IPS DF 6.9 (cell line): ENCODE results near the gene PEDS1.

Source experiments
- DNase-seq: peaks from one replicate; pipeline ENCODE4 v3.0.0-alpha.2; 2013; ENCODE audit warnings: low read depth, low spot score
- H3K27ac ChIP-seq: one replicate; pipeline ENCODE4 v1.5.1; 2013; ENCODE audit warnings: low read length, control low read depth
- H3K27me3 ChIP-seq: 2 replicates; pipeline ENCODE4 v1.6.1; 2013; ENCODE audit warnings: mild to moderate bottlenecking, low read length; ENCODE audit not compliant: control insufficient read depth, insufficient read depth
- H3K36me3 ChIP-seq: 2 replicates; pipeline ENCODE4 v1.6.1; 2013; ENCODE audit warnings: low read length; ENCODE audit not compliant: control insufficient read depth, insufficient read depth
- H3K4me1 ChIP-seq: 2 replicates; pipeline ENCODE4 v1.6.1; 2013; ENCODE audit warnings: low read length; ENCODE audit not compliant: control insufficient read depth, insufficient read depth
- H3K4me3 ChIP-seq: 2 replicates; pipeline ENCODE4 v1.5.1; 2013; ENCODE audit warnings: mild to moderate bottlenecking, low read length
- H3K9me3 ChIP-seq: 2 replicates; pipeline ENCODE4 v1.6.1; 2013; ENCODE audit warnings: low read length, inconsistent platforms; ENCODE audit not compliant: control insufficient read depth, insufficient read depth
- WGBS: extraction: QIAGEN DNeasy Blood & Tissue Kit; methylation state at CpG from one replicate; pipeline ENCODE4 v1.1.7; 2013; ENCODE audit warnings: mixed read lengths, missing lambda C conversion rate; ENCODE audit not compliant: insufficient read length, insufficient coverage; 5-methylcytosine and 5-hydroxymethylcytosine counted together

PEDS1 gene

GRCh38 chr20:50130995-50131394 lies 22.5 kb downstream of the PEDS1 start:
- no CpG with 5 or more reads among the region's 4 CpGs for WGBS
- Histone ChIP-seq H3K27me3 (no peaks in the 10 kb centered on the region), H3K9me3 (no peaks in the 10 kb centered on the region), H3K27ac (no peak overlapping the region), H3K4me1 (no peaks in the 10 kb centered on the region), H3K36me3 (peaks cover 15% of the 10 kb centered on the region), H3K4me3 (no peak overlapping the region)
- DNase-seq = no peak

- H3K27ac ChIP-seq = no peak overlapping the region
- no CpG with 5 or more reads among the region's 1 CpG for WGBS
- no peaks in the 10 kb centered on the region for H3K4me1 ChIP-seq
- no peaks in the 10 kb centered on the region for H3K9me3 ChIP-seq
- no peak overlapping the region for H3K4me3 ChIP-seq
- peaks cover 15% of the 10 kb centered on the region for H3K36me3 ChIP-seq
- no peaks in the 10 kb centered on the region for H3K27me3 ChIP-seq
- DNase-seq = no peak
These were observed 23.2 kb downstream of the PEDS1 start for GRCh38 chr20:50130356-50130723.

- no peak for DNase-seq
- H3K4me3 ChIP-seq = no peak overlapping the region
- peaks cover 15% of the 10 kb centered on the region for H3K36me3 ChIP-seq
- H3K4me1 ChIP-seq = no peaks in the 10 kb centered on the region
- H3K27ac ChIP-seq = no peak overlapping the region
- H3K9me3 ChIP-seq = no peaks in the 10 kb centered on the region
- WGBS = no CpG with 5 or more reads among the region's 13 CpGs
- no peaks in the 10 kb centered on the region for H3K27me3 ChIP-seq
These were observed 23.7 kb downstream of the PEDS1 start for GRCh38 chr20:50129662-50130355.

GRCh38 chr20:50128520-50128905 lies 25.0 kb downstream of the PEDS1 start:
- Histone ChIP-seq H3K4me1 (no peaks in the 10 kb centered on the region), H3K27me3 (no peaks in the 10 kb centered on the region), H3K9me3 (no peaks in the 10 kb centered on the region), H3K27ac (no peak overlapping the region), H3K4me3 (no peak overlapping the region), H3K36me3 (peaks cover 19% of the 10 kb centered on the region)
- DNase-seq = no peak
- WGBS = no CpG with 5 or more reads among the region's 8 CpGs

- WGBS = no CpG with 5 or more reads among the region's 28 CpGs
- Histone ChIP-seq H3K27ac (no peak overlapping the region), H3K9me3 (no peaks in the 10 kb centered on the region), H3K36me3 (peaks cover 17% of the 10 kb centered on the region), H3K4me3 (no peak overlapping the region), H3K27me3 (no peaks in the 10 kb centered on the region), H3K4me1 (no peaks in the 10 kb centered on the region)
- DNase-seq = no peak
These were observed 25.7 kb downstream of the PEDS1 start for GRCh38 chr20:50127587-50128519.

GRCh38 chr20:50126662-50127061 lies 26.9 kb downstream of the PEDS1 start:
- no peaks in the 10 kb centered on the region for H3K9me3 ChIP-seq
- no peaks in the 10 kb centered on the region for H3K27me3 ChIP-seq
- WGBS = no CpG with 5 or more reads among the region's 4 CpGs
- H3K4me3 ChIP-seq = no peak overlapping the region
- no peak overlapping the region for H3K27ac ChIP-seq
- H3K36me3 ChIP-seq = peaks cover 17% of the 10 kb centered on the region
- DNase-seq = no peak
- no peaks in the 10 kb centered on the region for H3K4me1 ChIP-seq

- Histone ChIP-seq H3K36me3 (peaks cover 17% of the 10 kb centered on the region), H3K27ac (no peak overlapping the region), H3K4me3 (no peak overlapping the region), H3K9me3 (no peaks in the 10 kb centered on the region), H3K27me3 (no peaks in the 10 kb centered on the region), H3K4me1 (peaks cover 2% of the 10 kb centered on the region; the same call in 1 of the 2 replicates)
- DNase-seq = no peak
- no CpG with 5 or more reads among the region's 3 CpGs for WGBS
These were observed 28.2 kb downstream of the PEDS1 start for GRCh38 chr20:50125279-50125678.

- Histone ChIP-seq H3K9me3 (no peaks in the 10 kb centered on the region), H3K4me3 (no peak overlapping the region), H3K27ac (no peak overlapping the region), H3K4me1 (peaks cover 2% of the 10 kb centered on the region; the same call in 1 of the 2 replicates), H3K27me3 (no peaks in the 10 kb centered on the region), H3K36me3 (peaks cover 14% of the 10 kb centered on the region)
- no CpG with 5 or more reads among the region's 9 CpGs for WGBS
- no peak for DNase-seq
These were observed 29.0 kb downstream of the PEDS1 start for GRCh38 chr20:50124496-50124895.

- H3K27ac ChIP-seq = no peak overlapping the region
- no peaks in the 10 kb centered on the region for H3K27me3 ChIP-seq
- H3K36me3 ChIP-seq = peaks cover 12% of the 10 kb centered on the region
- WGBS = no CpG with 5 or more reads among the region's 7 CpGs
- no peak for DNase-seq
- peaks cover 2% of the 10 kb centered on the region; the same call in 1 of the 2 replicates for H3K4me1 ChIP-seq
- H3K4me3 ChIP-seq = no peak overlapping the region
- H3K9me3 ChIP-seq = no peaks in the 10 kb centered on the region
These were observed 30.1 kb downstream of the PEDS1 start for GRCh38 chr20:50123418-50123817.

- no peaks in the 10 kb centered on the region for H3K9me3 ChIP-seq
- no peak overlapping the region for H3K4me3 ChIP-seq
- peaks cover 2% of the 10 kb centered on the region; the same call in 1 of the 2 replicates for H3K4me1 ChIP-seq
- no peaks in the 10 kb centered on the region for H3K27me3 ChIP-seq
- peaks cover 8% of the 10 kb centered on the region for H3K36me3 ChIP-seq
- H3K27ac ChIP-seq = no peak overlapping the region
- DNase-seq = no peak
- WGBS = no CpG with 5 or more reads among the region's 4 CpGs
These were observed 30.8 kb downstream of the PEDS1 start for GRCh38 chr20:50122763-50123162.
